GM10266 (cell line): ENCODE data around the gene SRI.
"Not testable (repeated sequence)": the region's sequence is repeated elsewhere in the genome, so short reads cannot be mapped to it uniquely, and the experiment has no call there.

Experiments
- DNase-seq: peaks from one replicate; pipeline ENCODE4 v3.0.0; 2012; ENCODE audit errors: extremely low spot score
- TF ChIP-seq, protein P1 (sequence below): IDR thresholded peaks from 2 replicates; pipeline ENCODE4 v1.5.1; 2012; ENCODE audit warnings: mild to moderate bottlenecking, low read depth; ENCODE audit not compliant: control insufficient read depth, insufficient read depth; ENCODE audit errors: missing control alignments

Gene SRI

GRCh38 chr7:88260719-88261118, 40.9 kb upstream of the SRI start:
- TF ChIP-seq, protein P1, sequence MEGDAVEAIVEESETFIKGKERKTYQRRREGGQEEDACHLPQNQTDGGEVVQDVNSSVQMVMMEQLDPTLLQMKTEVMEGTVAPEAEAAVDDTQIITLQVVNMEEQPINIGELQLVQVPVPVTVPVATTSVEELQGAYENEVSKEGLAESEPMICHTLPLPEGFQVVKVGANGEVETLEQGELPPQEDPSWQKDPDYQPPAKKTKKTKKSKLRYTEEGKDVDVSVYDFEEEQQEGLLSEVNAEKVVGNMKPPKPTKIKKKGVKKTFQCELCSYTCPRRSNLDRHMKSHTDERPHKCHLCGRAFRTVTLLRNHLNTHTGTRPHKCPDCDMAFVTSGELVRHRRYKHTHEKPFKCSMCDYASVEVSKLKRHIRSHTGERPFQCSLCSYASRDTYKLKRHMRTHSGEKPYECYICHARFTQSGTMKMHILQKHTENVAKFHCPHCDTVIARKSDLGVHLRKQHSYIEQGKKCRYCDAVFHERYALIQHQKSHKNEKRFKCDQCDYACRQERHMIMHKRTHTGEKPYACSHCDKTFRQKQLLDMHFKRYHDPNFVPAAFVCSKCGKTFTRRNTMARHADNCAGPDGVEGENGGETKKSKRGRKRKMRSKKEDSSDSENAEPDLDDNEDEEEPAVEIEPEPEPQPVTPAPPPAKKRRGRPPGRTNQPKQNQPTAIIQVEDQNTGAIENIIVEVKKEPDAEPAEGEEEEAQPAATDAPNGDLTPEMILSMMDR, result no peak
- DNase-seq, result no peak

DNA sequence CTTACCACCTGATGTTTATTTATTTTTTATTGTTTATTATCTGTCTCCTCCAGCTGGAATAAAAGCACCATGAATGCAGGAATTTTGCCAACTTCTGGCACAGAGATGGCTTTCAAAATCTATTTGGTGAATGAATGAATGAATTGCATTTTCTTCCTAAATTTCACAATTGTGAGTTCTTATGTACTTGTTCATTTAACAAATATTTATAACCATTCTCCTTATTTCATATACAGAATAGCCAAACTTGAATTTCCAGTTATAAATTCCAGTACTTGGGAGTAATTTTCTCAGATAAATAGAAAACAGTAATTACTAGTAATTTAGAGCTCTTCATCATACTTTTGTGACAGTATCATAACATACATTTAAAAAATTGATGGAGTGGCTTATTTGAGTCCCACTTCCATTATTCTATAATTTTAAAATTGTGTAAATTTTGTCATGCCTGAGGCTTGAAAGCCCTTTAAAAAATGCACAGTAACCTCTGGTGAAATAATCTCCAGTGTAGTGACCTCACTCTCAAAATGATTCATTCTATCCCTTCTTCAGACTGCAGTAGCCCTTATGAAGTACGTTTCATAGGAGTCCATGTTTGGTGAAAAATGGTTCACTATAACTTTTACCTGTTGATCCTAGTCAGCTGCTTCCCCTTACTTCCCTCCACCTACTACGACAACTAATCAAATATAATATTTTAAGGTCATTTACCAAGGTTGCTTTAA, 40.0 kb upstream of the SRI start:
- TF ChIP-seq, protein P1, result no peak
- no peak for DNase-seq

- not testable (repeated sequence) for DNase-seq
Measured at GRCh38 chr7:88258296-88258695, 38.5 kb upstream of the SRI start.

DNA sequence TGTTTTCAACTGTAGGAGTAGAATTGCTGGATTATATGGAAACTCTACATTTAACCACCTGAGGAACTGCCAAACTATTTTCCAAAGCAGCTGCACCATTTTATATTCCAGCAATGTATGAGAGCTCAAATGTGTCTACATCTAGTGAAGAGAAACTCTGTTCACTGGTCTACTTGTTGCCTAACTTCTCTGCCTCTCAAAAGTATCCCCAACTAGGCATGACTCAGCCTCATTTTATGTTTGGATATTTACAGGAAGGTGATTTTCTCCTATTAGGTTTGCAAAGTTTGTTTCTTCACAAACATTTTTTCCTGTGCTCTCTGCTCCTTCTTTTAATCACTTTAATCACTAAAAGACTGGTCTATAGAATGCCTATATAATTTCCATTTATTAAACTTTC, 37.1 kb upstream of the SRI start:
- TF ChIP-seq, protein P1, result no peak
- no peak for DNase-seq

DNA sequence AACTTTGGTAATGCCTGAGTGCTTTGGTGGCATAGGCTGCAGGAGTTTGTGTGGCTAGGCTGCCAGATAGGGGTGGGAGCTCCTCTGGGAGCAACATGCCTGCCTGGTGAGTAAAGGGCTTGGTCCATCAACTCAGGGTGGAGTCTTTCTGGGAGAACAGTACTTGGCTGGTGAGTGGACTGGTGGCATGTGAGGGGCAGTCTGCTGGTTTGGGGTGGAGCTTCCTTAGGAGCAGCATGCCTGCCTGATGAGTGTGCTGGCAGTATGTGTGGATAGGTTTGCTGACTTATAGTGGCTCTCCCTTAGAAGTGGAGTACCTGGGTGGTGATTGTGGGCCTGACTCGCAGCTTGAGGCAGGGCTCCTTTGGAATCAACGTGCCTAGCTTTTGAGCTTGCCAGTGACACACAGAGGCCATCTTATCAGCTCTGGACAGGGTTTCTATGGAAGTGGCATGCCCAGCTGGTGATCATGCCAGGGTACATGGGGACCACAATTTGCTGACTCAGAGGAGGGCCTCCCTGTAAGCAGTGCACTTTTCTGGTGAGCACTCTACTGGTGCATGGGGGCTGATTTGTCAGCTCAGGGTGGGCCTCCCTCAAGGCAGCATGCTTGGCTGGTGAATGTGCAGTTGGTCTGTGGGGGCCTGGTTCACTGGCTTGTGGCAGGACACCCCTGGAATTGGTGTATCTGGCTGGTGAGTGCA, 35.0 kb upstream of the SRI start:
- TF ChIP-seq, protein P1, result no peak
- DNase-seq, result no peak

DNA sequence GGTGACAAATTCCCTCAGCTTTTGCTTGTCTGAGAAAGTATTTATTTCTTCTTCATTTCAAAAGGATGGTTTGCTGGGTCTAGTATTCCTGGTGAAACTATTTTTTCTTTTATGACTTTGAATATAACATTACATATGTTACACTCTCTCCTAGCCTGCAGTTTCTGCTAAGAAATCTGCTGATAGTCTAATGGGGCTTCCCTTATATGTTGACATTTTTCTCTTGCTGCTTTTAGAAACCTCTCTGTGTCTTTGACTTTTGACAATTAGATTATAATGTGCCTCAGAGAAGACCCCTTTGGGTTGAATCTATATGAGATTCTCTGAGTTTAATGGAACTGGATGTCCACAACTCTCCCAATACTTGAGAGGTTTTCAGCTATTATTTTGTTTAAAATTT, 33.8 kb upstream of the SRI start:
- TF ChIP-seq, protein P1, result no peak
- DNase-seq, result no peak

GRCh38 chr7:88244258-88244657, 24.4 kb upstream of the SRI start:
- TF ChIP-seq, protein P1, result no peak
- DNase-seq, result no peak
